HG03060 (cell line): ENCODE results near the gene SAMD14.

Experiments
- ATAC-seq: cut with Tn5 transposase; IDR thresholded peaks from one replicate; pipeline ENCODE4 v1.9.1; 2021; ENCODE audit warnings: low read depth, moderate number of reproducible peaks; ENCODE audit not compliant: unreplicated experiment

The SAMD14 gene

DNA sequence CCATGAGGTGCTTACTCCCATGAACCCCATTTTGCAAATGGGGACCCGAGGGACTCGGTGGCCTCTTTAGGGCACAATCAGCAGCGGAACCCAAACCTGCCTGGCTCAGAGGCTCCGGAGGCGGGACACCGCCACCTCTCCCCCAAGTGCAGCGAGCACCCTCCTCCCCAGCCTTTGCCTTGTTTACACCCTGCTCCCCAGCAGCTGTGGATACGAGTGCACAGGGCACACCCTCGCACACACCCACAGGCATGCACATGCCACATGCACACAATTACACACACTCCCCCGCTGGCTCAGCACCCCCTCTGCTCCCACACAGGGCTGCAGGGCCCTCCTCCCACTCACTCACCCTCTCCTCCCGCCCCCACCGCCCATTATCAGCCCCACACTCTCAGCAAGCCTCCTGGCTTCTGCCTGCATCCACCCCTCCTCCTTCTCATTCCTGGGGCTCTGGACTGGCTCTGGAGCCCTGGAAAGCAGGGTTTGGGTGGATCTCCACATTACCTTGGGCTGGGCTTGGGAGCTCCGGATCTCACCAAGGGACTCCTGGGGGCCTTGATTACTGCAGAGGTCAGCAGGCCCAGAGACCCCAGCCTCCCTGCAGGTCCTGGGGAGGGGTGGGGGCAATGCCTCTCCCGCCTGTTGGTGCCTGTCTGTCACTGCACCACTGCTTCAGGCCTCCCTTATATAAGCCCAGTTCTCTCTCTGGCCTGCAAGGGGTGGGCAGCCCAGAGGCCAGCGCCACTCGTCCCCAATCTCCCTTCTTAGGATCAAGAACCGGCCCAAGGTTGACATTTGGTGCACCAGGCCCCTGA, 28.4 kb downstream of the SAMD14 start:
- no peak for ATAC-seq

DNA sequence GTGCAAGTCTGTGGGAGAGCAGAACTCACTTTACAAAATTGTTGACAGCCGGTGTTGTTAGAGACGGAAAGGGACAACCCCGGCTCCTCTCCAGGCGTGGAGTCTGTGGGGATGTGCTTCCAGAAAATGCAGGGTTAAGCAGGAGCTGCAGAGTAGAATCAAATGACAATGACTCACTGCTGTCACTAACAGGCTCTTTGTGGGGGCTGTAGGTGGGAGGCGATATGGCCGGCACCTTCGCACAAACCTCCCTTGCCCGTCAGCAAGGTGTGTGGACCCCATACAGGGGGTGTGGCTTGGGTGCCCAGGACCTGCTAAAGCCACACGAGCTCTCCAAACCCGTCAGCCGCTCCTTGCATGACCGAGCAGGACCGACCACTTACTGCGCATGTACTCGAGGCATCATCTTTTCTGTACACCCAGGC, 29.0 kb downstream of the SAMD14 start:
- no peak for ATAC-seq

DNA sequence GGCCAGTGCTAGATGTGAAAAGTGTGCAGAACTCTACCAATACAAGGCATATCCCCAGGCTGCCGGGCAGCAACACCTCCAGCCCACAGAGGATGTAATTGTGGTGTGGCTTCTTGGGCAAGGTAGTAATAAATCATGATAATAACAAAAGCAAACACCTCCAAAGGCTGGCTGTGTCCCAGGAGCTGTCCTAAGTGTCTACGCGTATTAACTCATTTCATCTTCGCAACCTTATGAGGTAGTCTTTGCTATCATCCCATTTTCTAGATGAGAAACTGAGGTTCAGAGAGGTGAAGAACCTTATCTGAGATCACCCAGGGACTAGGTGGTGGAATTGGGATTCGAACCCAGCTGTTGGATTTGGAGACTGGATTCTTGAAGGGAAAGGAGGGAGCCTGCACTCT, 29.5 kb downstream of the SAMD14 start:
- no peak for ATAC-seq

- no peak for ATAC-seq
These were observed 31.0 kb downstream of the SAMD14 start for GRCh38 chr17:50099003-50099402.

DNA sequence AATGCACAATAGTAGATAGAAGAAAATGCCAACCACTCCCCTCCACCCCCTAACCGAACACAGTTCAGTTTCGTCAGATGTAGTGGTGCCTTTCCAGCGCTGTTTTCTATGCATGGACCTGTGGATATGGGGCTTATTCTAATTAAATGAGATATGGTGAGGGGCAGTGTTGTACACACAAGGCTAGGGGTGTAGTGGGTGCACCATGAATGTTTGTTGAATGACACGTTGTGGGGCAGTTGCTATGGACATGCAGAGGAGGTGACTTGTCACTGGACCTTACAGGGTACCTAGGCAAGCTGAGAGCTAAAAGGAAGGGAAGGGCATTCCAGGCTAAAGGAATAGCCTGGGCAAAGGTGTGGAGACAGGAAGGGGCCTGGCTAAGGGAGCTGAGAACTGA, 31.4 kb downstream of the SAMD14 start:
- ATAC-seq: no peak

DNA sequence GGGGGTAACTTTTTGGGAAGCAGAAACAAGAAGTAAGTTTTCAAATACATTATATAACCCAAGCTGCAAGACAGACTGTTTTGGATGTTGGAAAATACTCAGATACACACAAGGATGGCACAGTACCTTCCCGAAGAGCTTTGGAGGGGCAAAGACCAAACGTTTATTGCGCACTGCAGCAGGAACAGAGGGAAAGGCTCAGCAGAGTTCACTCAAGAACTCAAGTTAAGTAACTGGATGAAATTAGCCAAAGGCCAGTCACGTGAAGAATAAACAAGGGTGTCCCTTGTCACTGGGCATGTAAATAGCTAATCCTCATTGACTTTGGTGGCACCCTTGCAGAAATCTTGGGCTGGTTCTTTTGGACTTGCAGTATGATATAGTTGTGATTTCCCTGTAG, 32.0 kb downstream of the SAMD14 start:
- ATAC-seq: no peak

DNA sequence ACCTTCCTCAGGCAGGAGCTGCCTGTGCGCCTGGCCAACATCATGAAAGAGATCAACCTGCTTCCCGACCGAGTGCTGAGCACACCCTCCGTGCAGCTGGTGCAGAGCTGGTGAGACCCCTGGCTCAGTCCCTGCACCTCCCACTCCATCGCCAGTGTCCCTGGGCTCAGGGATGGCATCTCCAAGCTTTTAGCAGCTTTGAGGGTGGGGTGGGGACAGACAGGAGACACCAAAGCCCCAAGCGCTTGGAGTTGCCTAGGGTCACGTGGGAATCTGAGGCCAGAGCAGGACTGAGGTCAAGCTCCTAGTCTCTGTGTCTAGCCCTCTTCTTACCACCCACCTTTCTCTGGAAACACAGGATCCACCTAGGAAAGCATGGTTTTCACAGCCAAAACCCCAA, 32.5 kb downstream of the SAMD14 start:
- no peak for ATAC-seq

DNA sequence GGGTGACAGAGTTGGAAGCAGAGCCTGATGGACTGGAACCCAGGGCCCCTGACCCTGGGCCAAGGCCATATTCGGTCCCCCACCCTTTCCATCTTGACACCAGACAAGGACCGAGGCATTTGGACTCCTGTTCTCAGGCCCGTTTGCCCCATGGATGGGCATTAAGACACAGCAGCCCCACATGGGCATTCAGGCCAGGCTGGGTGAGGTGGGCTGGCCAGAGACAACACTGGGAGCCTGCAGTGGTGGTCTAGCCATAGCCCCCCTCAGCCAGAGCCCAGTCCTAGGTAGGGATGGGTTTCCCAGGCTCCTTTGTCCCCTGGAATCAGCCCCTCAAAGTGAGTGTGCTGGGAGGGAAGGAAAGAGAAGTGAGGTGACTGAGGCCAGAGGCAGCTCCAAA, 33.2 kb downstream of the SAMD14 start:
- ATAC-seq: no peak

DNA sequence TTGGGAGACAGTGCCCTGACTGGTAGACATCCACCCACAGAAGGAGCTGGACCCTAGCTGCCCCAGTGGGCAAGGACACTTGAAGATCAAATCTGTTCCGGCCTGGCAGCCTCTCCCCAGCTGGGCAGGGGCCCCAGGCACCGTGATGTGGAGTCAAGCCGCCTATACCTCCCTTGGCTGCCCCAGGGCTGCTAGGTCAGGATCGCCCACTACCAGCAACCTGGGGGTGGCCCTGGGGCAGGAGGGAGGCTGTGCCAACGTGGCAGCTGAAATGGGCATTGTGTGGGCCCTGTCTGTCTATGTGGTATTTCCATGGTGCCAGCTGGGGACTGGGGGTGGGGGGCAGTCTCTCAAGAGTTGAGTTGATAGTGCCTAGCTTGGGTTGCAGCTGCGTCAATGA, 33.9 kb downstream of the SAMD14 start:
- ATAC-seq: no peak

GRCh38 chr17:50095626-50096037, 34.3 kb downstream of the SAMD14 start:
- no peak for ATAC-seq

- peak; percentile 66 for ATAC-seq
These were observed 35.0 kb downstream of the SAMD14 start, which contains the start of gene PDK2 for GRCh38 chr17:50094753-50095619. PDK2 (plus strand) TSS chr17:50095351; CDS start chr17:50095436, 85 bp downstream.

DNA sequence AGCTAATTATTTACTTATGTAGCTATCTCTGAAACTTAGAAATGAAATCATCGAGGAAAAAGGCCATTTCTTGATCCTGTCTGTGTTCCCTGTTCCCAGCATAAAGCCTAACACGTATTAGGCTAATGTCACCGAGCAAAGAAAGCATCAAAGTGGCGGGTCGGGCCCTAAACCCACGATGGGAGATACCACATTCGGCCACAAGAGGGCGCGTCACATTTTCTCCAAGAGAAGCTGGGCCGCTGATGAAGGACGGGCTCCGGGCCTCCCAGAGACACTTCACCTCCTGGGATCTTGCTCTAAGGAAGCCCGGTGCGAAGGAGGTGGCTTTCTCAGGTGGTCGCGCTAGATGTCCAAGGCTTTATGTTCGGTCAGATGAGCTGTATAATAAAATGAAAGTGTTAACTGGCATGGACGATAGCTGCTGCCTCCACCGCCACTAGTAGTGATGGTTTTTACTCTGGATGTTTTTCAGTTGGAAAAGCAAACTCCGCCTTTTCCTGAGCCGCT, 35.7 kb downstream of the SAMD14 start:
- no peak for ATAC-seq

GRCh38 chr17:50093807-50094206, 36.2 kb downstream of the SAMD14 start:
- ATAC-seq: no peak

DNA sequence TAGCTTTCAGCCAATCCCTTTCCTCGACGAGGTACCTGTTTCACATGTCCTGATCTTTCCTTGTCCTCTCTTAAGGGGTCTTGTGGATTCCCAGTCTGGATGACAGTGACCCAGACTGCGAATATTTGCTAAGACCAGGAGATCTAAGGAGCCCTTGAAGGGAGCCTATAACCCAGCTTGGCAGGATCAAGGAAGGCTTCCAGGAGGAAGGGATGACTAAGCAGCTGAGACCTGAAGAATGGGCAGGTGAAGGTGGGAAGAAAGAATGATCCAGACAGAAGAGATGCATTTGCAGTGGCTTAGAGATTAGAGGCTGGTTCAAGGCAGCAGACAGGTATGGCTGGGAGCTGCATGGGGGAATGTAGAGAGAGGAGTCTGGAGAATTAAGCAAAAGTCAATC, 36.7 kb downstream of the SAMD14 start:
- no peak for ATAC-seq

GRCh38 chr17:50091918-50092285, 38.1 kb downstream of the SAMD14 start:
- no peak for ATAC-seq

DNA sequence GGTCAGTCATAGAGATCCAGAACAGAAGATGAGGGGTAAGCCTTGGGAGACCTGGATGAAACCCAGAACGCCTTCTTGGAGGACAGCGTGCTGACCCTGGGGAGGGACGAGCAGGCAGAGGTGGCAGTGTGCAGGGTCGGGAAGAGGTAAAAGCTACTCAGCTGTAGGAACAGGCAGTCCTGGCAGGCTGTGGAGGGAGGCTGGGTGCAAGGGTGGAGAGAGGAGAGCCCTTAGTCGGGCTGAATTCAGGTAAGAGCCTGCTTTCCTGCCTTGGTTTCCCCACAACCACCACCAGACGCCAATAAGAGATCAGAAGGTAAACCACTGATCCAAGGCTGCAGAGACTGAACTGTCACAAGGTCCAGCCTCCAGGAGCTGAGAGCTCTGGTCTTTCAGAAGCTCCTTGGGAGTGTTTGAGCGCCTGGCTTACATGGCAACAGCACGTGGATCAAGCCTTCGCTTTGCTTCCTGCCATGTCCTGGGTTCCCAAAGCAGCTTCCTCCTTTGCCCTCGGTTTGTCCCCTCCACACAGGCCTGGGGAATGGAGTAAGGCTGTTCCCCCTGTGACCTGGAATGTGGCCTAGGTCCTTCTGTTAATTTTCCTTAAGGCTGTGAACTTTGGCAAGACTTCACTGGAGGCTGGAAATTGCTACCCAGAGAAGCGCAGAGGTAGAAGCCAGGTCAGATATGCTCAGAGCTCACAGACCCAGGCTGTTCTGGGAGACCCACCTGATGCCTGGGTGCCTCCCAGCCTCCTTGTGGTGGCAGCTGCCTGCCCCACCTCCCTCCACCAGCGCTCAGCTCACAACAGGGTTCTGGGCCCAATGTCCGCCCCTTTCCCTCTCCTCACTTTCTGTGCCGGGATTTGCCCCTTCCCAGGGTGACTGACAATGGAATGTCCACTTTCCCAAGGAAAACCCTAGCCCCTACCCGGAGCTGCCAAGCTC, 38.7 kb downstream of the SAMD14 start:
- no peak for ATAC-seq

DNA sequence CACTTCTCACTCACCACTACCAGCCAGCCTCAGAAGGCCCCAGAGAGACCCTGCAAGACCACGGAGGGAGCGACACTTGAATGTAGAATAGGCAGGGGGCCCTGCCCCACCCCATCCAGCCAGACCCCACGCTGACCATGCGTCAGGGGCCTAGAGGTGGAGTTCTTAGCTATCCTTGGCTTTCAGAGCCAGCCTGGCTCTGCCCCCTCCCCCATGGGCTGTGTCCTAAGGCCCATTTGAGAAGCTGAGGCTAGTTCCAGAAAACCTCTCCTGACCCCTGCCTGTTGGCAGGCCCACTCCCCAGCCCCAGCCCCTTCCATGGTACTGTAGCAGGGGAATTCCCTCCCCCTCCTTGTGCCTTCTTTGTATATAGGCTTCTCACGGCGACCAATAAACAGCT, 39.9 kb downstream of the SAMD14 start:
- no peak for ATAC-seq

- ATAC-seq: no peak
These were observed 40.8 kb downstream of the SAMD14 start for GRCh38 chr17:50088952-50089825.

DNA sequence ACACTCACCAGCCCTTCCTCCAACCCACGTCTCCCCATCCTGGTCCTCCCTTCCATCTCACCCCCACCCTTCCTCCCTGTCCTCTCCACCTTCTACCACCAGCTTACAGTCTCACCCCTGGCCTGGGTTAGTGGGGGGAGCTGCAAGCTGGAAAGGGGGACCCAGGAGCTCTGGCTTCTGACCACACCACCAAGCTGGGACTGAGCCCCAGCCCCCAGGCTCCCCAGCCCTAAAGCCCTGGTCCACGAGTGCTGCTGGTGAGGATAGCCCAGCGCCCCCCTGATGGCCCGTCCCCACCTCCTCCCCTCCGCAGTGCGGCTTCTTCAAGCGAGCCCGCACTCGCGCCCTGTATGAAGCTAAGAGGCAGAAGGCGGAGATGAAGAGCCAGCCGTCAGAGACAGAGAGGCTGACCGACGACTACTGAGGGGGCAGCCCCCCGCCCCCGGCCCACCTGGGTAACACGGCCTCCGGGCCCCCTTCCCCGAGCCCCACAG, 42.0 kb downstream of the SAMD14 start:
- ATAC-seq: no peak
